H9 (cell line): ENCODE measurements around the gene DUSP10. TPM values are rescaled to one million over a fixed set of nuclear protein-coding genes. Genes with fewer than 3 reads are reported as not detected.

Experiments used
- DNase-seq: peaks from one replicate; pipeline ENCODE4 v3.0.0-alpha.2; 2017
- H2AFZ ChIP-seq: one replicate; pipeline ENCODE4 v1.6.1; 2013; ENCODE audit warnings: mild to moderate bottlenecking, low read length, control low read depth, moderate library complexity
- H2AK5ac ChIP-seq: 2 replicates; pipeline ENCODE4 v1.6.1; 2013; ENCODE audit warnings: low read length, control low read depth, mixed read lengths; ENCODE audit not compliant: insufficient read length
- H2BK120ac ChIP-seq: one replicate; pipeline ENCODE4 v1.6.1; 2013; ENCODE audit warnings: low read depth, mild to moderate bottlenecking, low read length, control low read depth, inconsistent platforms; ENCODE audit not compliant: poor library complexity, severe bottlenecking
- H2BK12ac ChIP-seq: 2 replicates; pipeline ENCODE4 v1.6.1; 2013; ENCODE audit warnings: low read length, control low read depth, mixed read lengths, low read depth; ENCODE audit not compliant: insufficient read length
- H2BK15ac ChIP-seq: 2 replicates; pipeline ENCODE4 v1.6.1; 2013; ENCODE audit warnings: low read depth, low read length, control low read depth
- H2BK20ac ChIP-seq: one replicate; pipeline ENCODE4 v1.6.1; 2013; ENCODE audit warnings: low read depth, mild to moderate bottlenecking, low read length, control low read depth, inconsistent platforms; ENCODE audit not compliant: poor library complexity, severe bottlenecking
- H2BK5ac ChIP-seq: 2 replicates; pipeline ENCODE4 v1.6.1; 2013; ENCODE audit warnings: low read length, control low read depth, mixed read lengths; ENCODE audit not compliant: insufficient read length
- H3K14ac ChIP-seq: 2 replicates; pipeline ENCODE4 v1.6.1; 2013; ENCODE audit warnings: low read length, control low read depth; ENCODE audit not compliant: insufficient read depth
- H3K18ac ChIP-seq: 2 replicates; pipeline ENCODE4 v1.6.1; 2013; ENCODE audit warnings: low read depth, mild to moderate bottlenecking, mixed read lengths, low read length, control low read depth; ENCODE audit not compliant: insufficient read length
- H3K23ac ChIP-seq: 2 replicates; pipeline ENCODE4 v1.6.1; 2013; ENCODE audit warnings: low read length, control low read depth, mixed read lengths, low read depth; ENCODE audit not compliant: insufficient read length
- H3K23me2 ChIP-seq: 2 replicates; pipeline ENCODE4 v1.6.1; 2013; ENCODE audit warnings: low read depth, mild to moderate bottlenecking, mixed read lengths, low read length, control low read depth; ENCODE audit not compliant: insufficient read length, poor library complexity, severe bottlenecking
- H3K27ac ChIP-seq: 2 replicates; pipeline ENCODE4 v1.5.1; 2013; ENCODE audit warnings: low read length, control low read depth, mixed read lengths, low read depth; ENCODE audit not compliant: insufficient read length
- H3K27me3 ChIP-seq: 2 replicates; pipeline ENCODE4 v1.6.1; 2013; ENCODE audit warnings: low read length, control low read depth, inconsistent platforms; ENCODE audit not compliant: insufficient read depth
- H3K4ac ChIP-seq: 2 replicates; pipeline ENCODE4 v1.6.1; 2013; ENCODE audit warnings: low read depth, mild to moderate bottlenecking, control low read depth, inconsistent platforms, low read length, moderate library complexity
- H3K4me1 ChIP-seq: 2 replicates; pipeline ENCODE4 v1.6.1; 2013; ENCODE audit warnings: low read length, control low read depth, inconsistent platforms; ENCODE audit not compliant: insufficient read depth
- H3K4me2 ChIP-seq: 2 replicates; pipeline ENCODE4 v1.6.1; 2013; ENCODE audit warnings: low read length, control low read depth, mixed read lengths; ENCODE audit not compliant: insufficient read length, insufficient read depth
- H3K56ac ChIP-seq: 2 replicates; pipeline ENCODE4 v1.6.1; 2013; ENCODE audit warnings: low read depth, mild to moderate bottlenecking, mixed read lengths, low read length, control low read depth; ENCODE audit not compliant: insufficient read length
- H3K79me1 ChIP-seq: 2 replicates; pipeline ENCODE4 v1.6.1; 2013; ENCODE audit warnings: low read depth, mild to moderate bottlenecking, moderate library complexity, low read length, control low read depth, inconsistent platforms; ENCODE audit not compliant: insufficient read depth, poor library complexity, severe bottlenecking
- H3K79me2 ChIP-seq: 2 replicates; pipeline ENCODE4 v1.6.1; 2013; ENCODE audit warnings: low read length, control low read depth, inconsistent platforms; ENCODE audit not compliant: insufficient read depth
- H3K9ac ChIP-seq: 2 replicates; pipeline ENCODE4 v1.6.1; 2013; ENCODE audit warnings: low read length, control low read depth, mixed read lengths; ENCODE audit not compliant: insufficient read length; ENCODE audit errors: extremely low read depth
- H3K9me3 ChIP-seq: one replicate; pipeline ENCODE4 v1.6.1; 2013; ENCODE audit warnings: low read depth, low read length, inconsistent platforms; ENCODE audit not compliant: control insufficient read depth
- H3T11ph ChIP-seq: one replicate; pipeline ENCODE4 v1.6.1; 2013; ENCODE audit warnings: mild to moderate bottlenecking, low read length, control low read depth, inconsistent platforms
- H4K20me1 ChIP-seq: one replicate; pipeline ENCODE4 v1.6.1; 2013; ENCODE audit not compliant: control insufficient read depth, insufficient read length, insufficient read depth
- H4K5ac ChIP-seq: 2 replicates; pipeline ENCODE4 v1.6.1; 2013; ENCODE audit warnings: low read depth, mild to moderate bottlenecking, mixed read lengths, low read length, control low read depth; ENCODE audit not compliant: insufficient read length
- H4K8ac ChIP-seq: replicated peaks from 2 replicates; pipeline ENCODE4 v1.6.1; 2013; ENCODE audit warnings: low read length, control low read depth, mixed read lengths, low read depth; ENCODE audit not compliant: insufficient read length
- H4K91ac ChIP-seq: 2 replicates; pipeline ENCODE4 v1.6.1; 2013; ENCODE audit warnings: low read depth, mild to moderate bottlenecking, moderate library complexity, mixed read lengths, low read length, control low read depth; ENCODE audit not compliant: insufficient read length
- H3K27ac Mint-ChIP-seq, 3 experiments: 2 replicates in 2 of 3; 3 replicates in 1 of 3; pipeline ENCODE4 v1.8.0; 2020 to 2021; ENCODE audit warnings: mixed read lengths in 3 of 3, mild to moderate bottlenecking in 1 of 3, moderate library complexity in 1 of 3
- H3K27me3 Mint-ChIP-seq: 2 replicates; pipeline ENCODE4 v1.8.0; 2021; ENCODE audit warnings: low read depth, mild to moderate bottlenecking, moderate library complexity, mixed read lengths
- H3K36me3 Mint-ChIP-seq, 3 experiments: 2 replicates in 2 of 3; 3 replicates in 1 of 3; pipeline ENCODE4 v1.8.0; 2020 to 2021; ENCODE audit warnings: low read depth in 3 of 3, mixed read lengths in 3 of 3; ENCODE audit not compliant: insufficient read depth in 1 of 3
- H3K4me1 Mint-ChIP-seq, 2 experiments: 2 replicates each; pipeline ENCODE4 v1.8.0; 2020; ENCODE audit warnings: mixed read lengths in 2 of 2
- H3K4me3 Mint-ChIP-seq, 2 experiments: 2 replicates in 1 of 2; 3 replicates in 1 of 2; pipeline ENCODE4 v1.8.0; 2020 to 2021; ENCODE audit warnings: mild to moderate bottlenecking in 2 of 2, mixed read lengths in 2 of 2, moderate library complexity in 1 of 2
- H3K9me3 Mint-ChIP-seq, 2 experiments: 2 replicates in 1 of 2; 3 replicates in 1 of 2; pipeline ENCODE4 v1.8.0; 2020; ENCODE audit warnings: mild to moderate bottlenecking in 2 of 2, mixed read lengths in 2 of 2, moderate library complexity in 1 of 2
- CTCF ChIP-seq: fragments of 200-600 bp; sonication (generic); conservative IDR thresholded peaks from 3 replicates; pipeline ENCODE4 v1.8.0; 2021; ENCODE audit warnings: antibody characterized with exemption, mild to moderate bottlenecking
- WGBS: extraction: QIAGEN DNeasy Blood & Tissue Kit; methylation state at CpG from one replicate; pipeline ENCODE4 v1.1.7; 2013; ENCODE audit warnings: missing lambda C conversion rate, low lambda C conversion rate, mixed read lengths; ENCODE audit not compliant: insufficient read length; ENCODE audit errors: extremely low coverage; 5-methylcytosine and 5-hydroxymethylcytosine counted together
- total RNA-seq: library from RNA; stranded (reverse); gene quantifications from 2 replicates; pipeline ENCODE4 v1.2.1, GENCODE V29; 2021

The DUSP10 gene
- total RNA-seq, 1 experiment from 2014 or later, result 2.0 TPM

GRCh38 chr1:221747839-221748238 lies 6.0 kb upstream of the DUSP10 start:
- no peak overlapping the region for H3K4me3 Mint-ChIP-seq
- Histone ChIP-seq H3K4ac (no peak overlapping the region), H3K18ac (no peak overlapping the region), H2BK20ac (no peak overlapping the region), H3K23me2 (peaks cover 10% of the 10 kb centered on the region), H4K8ac (no peak overlapping the region), H4K5ac (no peak overlapping the region), H3K9ac (no peak overlapping the region), H3T11ph (no peak overlapping the region), H3K27ac (no peak overlapping the region), H2BK5ac (no peak overlapping the region), H3K14ac (no peak overlapping the region), H2AFZ (no peak overlapping the region), H4K91ac (no peak overlapping the region), H2AK5ac (no peak overlapping the region), H4K20me1 (no peaks in the 10 kb centered on the region), H3K4me1 (peaks cover 2% of the 10 kb centered on the region; the same call in 1 of the 2 replicates), H3K79me1 (no peaks in the 10 kb centered on the region), H2BK120ac (no peak overlapping the region), H3K79me2 (no peaks in the 10 kb centered on the region), H3K27me3 (no peaks in the 10 kb centered on the region), H2BK12ac (no peak overlapping the region), H3K4me2 (no peak overlapping the region), H3K9me3 (no peaks in the 10 kb centered on the region), H3K56ac (no peak overlapping the region), H3K23ac (no peak overlapping the region), H2BK15ac (no peak overlapping the region)
- H3K27ac Mint-ChIP-seq, result peak overlapping the region in 1 of 3 experiments; percentile 67; a peak in 1 of 7 replicates
- H3K36me3 Mint-ChIP-seq, result no peaks in the 10 kb centered on the region; a peak in 1 of 7 replicates
- peaks cover 0 to 2% of the 10 kb centered on the region in 2 experiments; a peak in 1 of 5 replicates for H3K9me3 Mint-ChIP-seq
- H3K27me3 Mint-ChIP-seq, result peaks cover 3% of the 10 kb centered on the region; the same call in 1 of the 2 replicates
- TF ChIP-seq CTCF, result no peak
- no peak for DNase-seq
- WGBS, result no CpG with 5 or more reads among the region's 5 CpGs
- peaks cover 14 to 17% of the 10 kb centered on the region in 2 experiments for H3K4me1 Mint-ChIP-seq
